ENCODE results near the gene OPTN.
"Not testable (repeated sequence)": the region's sequence is repeated elsewhere in the genome, so short reads cannot be mapped to it uniquely, and the experiment has no call there.

The OPTN gene

GRCh38 chr10:13120786-13121499 lies 21.0 kb downstream of the OPTN start:
- DNase-seq (ENCODE audit: low spot score): no peak

DNA sequence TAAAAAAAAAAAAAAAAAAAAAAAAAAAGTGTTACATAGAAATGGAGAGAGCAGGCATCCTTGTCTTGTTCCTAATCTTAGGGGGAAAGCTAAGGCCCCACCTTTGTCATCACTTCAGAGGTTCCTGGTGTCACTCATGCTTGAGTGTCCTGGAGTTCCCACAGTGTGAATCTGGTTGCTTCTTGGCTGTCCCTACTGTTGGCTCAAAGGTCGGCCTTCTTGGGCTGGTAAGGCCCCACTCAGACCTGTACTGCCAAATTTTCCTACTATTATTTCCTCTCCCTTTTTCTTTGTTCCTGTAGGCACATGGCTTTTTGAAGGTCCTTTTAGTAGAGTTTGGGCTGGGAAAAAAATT lies 21.5 kb downstream of the OPTN start:
- no peak for DNase-seq (ENCODE audit: low spot score)

- DNase-seq (ENCODE audit: low spot score): no peak
Measured at GRCh38 chr10:13136651-13137050, 36.7 kb downstream of the OPTN start.

DNA sequence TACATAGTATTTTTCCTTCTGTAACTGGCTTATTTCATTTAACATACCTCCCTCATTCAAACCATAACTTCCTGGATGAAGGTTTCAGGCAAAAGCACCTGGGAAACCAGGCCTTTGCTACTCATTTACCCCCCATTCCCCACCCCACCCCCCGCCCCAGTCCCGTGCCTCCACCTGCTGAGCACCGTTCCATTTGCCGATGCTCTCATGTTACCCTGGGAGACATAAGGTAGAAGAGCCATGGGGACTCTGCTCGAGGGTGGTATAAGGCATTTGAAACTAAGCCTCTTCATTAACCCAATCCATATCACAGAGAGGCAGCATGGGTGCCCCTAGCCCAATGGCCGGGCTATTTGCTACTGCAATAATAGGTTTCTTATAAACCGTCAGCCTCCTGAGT lies 39.2 kb downstream of the OPTN start:
- DNase-seq (ENCODE audit: low spot score): peak; percentile 57

- no peak for DNase-seq (ENCODE audit: low spot score)
Measured at GRCh38 chr10:13139676-13140075, 39.7 kb downstream of the OPTN start.

- DNase-seq (ENCODE audit: low spot score): no peak
Measured at GRCh38 chr10:13140627-13141190, 40.7 kb downstream of the OPTN start.

DNA sequence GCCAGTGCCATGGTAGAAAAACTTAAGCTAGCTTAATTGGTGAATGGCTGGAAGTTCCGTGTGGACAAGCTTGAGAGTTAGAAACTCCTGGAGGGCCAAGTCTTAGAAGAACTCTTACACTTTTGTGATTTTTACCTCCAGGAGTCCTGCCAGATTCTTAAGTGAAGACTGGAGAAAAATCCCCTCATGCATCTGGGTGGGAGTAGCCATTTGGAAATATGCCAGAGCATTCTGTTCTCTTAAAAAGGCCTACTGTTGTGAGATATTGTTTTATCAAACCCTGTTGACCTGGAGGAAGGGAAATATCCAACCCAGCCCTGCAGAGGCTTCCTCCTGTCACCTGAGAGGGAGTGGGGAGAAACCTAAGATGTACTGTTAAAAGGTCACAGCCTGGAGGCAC lies 43.8 kb downstream of the OPTN start:
- no peak for DNase-seq (ENCODE audit: low spot score)

GRCh38 chr10:13144814-13145213 lies 44.9 kb downstream of the OPTN start:
- DNase-seq (ENCODE audit: low spot score): no peak

DNA sequence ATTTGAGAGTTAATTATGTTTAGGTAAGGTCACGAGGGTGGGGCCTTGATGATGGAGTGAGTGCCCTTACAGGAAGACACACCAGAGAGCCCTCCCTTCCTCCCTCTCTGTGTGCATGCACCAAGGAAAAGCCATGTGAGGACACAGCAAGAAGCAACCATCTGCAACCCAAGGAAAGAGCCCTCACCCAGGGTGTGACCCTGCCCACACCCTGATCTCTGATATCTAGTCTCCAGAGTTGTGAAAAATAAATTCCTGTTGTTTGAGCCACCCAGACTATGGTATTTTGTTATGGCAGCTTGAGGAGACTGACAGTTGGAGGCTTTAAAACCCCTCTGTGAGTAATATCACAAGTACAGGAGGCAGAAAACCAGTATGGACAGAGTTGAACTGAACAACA lies 46.4 kb downstream of the OPTN start:
- DNase-seq (ENCODE audit: low spot score): no peak

- DNase-seq (ENCODE audit: low spot score): no peak
Measured at GRCh38 chr10:13147161-13147560, 47.2 kb downstream of the OPTN start.

- no peak for DNase-seq (ENCODE audit: low spot score)
Measured at GRCh38 chr10:13152296-13152695, 52.3 kb downstream of the OPTN start.

GRCh38 chr10:13155860-13156259 lies 55.9 kb downstream of the OPTN start:
- not testable (repeated sequence) for DNase-seq (ENCODE audit: low spot score)

DNA sequence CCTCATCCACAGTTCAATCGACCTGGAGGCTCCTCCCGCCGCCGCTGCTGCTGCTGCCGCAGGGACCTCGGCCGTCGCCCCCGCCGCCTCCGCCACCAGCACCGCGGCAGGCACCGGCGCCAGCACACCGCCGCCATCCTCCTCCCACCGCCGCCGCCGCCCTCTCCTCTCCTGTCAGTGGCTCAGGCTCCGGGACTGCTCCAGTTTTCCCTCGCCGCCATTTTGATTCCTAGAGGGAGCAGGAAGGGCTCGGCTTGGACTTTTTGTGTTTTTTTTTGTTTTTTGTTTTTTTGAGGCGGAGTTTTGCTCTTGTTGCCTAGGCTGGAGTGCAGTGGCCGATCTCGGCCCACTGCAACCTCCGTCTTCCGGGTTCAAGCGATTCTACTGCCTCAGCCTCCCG lies 58.4 kb downstream of the OPTN start:
- DNase-seq (ENCODE audit: low spot score): no peak

GRCh38 chr10:13160934-13161856 lies 61.2 kb downstream of the OPTN start, which contains the start of gene MCM10:
Gene MCM10 (plus strand): TSS chr10:13161558. CDS start chr10:13164203, 2,645 bp downstream.
- peak; percentile 100 for DNase-seq (ENCODE audit: low spot score)

DNA sequence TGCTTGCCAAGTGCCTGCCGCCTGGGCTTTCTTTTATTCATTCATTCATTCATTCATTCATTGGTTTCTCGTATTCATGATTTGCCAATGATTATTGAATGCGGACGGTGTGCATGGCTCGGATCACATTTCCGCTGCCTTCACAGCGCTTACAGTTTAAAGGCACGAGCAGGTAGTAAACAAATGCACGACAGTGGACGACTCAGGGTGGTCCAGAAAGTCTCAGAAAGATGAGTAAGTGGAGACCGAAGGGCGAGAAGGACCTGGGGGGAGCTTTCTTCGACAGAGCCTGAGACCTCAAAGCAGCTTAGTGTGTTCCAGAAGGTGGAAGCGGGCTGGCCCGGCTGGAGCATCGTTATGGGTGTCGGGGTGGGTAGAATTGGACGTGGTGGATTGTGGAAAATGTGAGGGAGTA lies 61.9 kb downstream of the OPTN start:
- DNase-seq (ENCODE audit: low spot score): peak; percentile 24

DNA sequence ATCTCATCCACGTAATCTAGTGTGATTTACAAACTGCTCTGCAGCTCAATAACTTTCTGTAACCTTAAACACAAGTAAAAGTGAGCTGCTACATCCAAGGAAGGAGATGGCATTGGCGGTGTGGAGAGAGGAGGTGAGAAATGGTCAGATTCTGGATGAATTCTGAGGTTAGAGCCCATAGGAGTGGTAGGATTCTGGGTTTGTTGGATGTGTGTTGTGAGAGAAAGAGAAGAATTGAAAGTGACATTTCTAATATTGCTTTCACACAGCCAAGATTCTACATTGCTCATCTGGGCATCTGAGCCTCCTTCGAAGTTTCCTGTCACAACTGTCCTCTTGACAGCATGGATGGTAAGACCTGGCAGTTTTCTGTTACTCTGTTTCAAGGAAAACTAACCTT lies 63.9 kb downstream of the OPTN start:
- no peak for DNase-seq (ENCODE audit: low spot score)

GRCh38 chr10:13165177-13165576 lies 65.2 kb downstream of the OPTN start:
- DNase-seq (ENCODE audit: low spot score): no peak

DNA sequence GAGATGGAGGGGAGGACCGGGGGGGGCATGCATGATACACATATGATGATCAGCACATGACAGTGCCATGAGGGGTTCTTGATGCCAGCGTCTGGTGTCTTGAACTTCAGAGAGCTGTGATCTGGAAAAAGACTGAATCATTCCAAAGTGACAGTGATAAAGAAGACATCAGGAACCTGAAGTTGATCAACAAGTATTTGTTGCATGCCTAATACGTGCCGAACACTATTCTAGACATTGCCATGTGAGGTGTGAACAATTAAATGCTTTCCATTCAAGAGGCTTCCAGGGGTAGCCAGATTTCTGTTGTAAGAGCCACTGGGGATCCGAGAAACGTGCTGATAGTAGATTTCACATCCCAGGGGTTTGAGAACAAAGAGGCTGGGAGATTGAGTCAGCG lies 67.6 kb downstream of the OPTN start:
- no peak for DNase-seq (ENCODE audit: low spot score)

DNA sequence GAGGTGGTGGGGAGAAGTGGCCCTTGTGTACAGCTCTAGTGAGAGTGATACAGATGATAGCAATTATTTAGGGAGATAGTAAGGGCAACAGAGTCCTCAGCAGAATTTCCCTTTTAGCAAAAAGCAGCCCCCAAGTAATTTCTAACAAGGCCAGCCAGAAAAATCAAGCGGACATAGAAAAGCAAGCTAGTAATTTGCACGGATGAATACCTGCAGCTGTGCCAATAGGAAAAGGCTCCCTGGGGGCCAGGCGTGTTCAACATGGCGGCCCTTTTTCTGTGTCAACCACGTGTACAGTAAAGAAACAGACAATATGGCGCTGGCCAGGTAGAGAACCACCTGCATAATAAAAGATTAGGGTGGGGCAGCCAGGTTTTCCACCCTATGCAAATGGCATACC lies 68.8 kb downstream of the OPTN start:
- no peak for DNase-seq (ENCODE audit: low spot score)

DNA sequence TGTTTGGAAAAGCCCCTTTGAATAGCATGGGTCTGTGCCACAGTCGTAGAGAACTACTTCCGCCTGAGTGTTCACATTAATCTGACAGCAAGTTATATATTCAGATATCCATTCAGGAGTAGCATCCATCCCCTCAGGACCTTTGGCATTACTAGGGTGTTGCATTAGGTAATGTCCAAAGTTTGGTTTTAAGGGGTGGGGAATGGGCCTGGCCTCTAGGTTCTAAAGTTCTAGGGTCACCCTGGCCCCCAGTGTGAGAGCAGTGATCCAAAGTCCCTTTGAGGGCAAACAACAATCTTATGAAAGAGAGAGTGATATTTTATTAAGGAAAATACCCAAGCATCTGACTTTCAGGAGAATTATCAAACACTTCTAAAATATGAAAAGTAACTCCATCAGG lies 73.7 kb downstream of the OPTN start:
- DNase-seq (ENCODE audit: low spot score): no peak

GRCh38 chr10:13180788-13181187 lies 80.8 kb downstream of the OPTN start:
- no peak for DNase-seq (ENCODE audit: low spot score)

DNA sequence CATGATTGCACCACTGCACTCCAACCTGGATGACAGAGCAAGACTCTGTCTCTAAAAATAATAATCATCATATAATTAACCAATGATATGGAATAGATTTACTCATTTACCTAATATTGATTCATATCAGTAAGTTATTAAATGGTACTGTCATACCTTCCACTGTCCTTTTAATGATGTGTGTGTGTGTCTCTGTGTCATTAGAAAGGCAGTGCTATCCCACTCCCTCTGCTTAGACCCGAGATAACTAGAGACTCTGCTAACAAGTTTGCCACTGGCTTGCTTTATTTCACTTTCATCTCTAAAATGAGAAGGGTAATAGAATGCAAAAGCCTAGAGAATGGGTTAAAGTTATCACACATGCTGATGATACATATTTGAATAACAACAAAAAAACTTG lies 82.5 kb downstream of the OPTN start:
- DNase-seq (ENCODE audit: low spot score): no peak

DNA sequence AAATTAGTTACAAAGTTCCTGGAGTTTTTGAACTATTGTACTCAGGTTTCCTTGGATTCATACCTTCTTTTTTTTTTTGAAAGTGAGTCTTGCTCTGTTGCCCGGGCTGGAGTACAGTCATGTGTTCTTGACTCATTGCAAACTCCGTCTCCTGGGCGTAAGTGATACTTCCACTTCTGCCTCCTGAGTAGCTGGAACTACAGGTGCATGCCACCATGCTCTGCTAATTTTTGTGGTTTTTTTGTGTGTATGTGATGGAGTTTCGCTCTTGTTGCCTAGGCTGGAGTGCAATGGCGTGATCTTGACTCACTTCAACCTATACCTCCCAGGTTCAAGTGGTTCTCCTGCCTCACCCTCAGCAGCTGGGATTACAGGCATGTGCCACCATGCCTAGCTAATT lies 83.7 kb downstream of the OPTN start:
- no peak for DNase-seq (ENCODE audit: low spot score)

Data from iPS-NIHi11 (cell line).